Measurements from ENCODE around the gene LARGE1. TPM values are rescaled to one million over a fixed set of nuclear protein-coding genes. Genes with fewer than 3 reads are reported as not detected.

Gene LARGE1
- total and polyA plus RNA-seq, 2 of the 4 experiments (the other 2 are of a cell fraction) = 6.2 to 12.4 TPM

DNA sequence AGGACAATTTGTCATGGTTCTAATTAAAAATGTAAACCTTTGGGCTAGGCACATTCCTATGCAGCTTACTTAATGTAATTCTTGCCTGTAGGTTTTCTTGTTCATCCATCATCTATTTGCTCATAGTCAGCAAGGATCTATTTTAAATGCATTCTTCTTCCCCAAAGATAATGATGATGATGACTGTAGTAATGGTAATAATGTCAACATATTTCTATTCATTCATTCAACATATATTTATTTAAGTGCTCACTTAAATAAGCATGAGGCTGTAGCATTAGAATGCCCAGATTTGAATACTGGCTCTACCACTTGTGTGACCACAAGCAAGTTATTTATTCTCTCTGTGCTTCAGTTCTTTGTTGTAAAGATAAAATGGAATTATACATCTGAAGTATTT, 692.5 kb downstream of the LARGE1 start:
- Histone ChIP-seq H3K36me3 (ENCODE audit: control insufficient read depth, insufficient read depth, low read length) (no peaks in the 10 kb centered on the region), H3K56ac (ENCODE audit: extremely low read depth, insufficient read depth, low read length) (no peak overlapping the region), H3K9me1 (ENCODE audit: insufficient read depth, low read length) (no peaks in the 10 kb centered on the region), H2BK20ac (ENCODE audit: low read depth, low read length) (no peak overlapping the region), H3K27me3 (ENCODE audit: control insufficient read depth, insufficient read depth, low read length) (no peaks in the 10 kb centered on the region), H4K8ac (ENCODE audit: low read depth in 2 of 2, low read length in 2 of 2) (no peak overlapping the region), H3K4ac (ENCODE audit: low read depth, low read length) (no peak overlapping the region), H2AK9ac (replicated peaks; ENCODE audit: low read depth, low read length, poor library complexity) (no peak overlapping the region), H2AFZ (replicated peaks; ENCODE audit: low read length, poor library complexity) (no peak overlapping the region), H3K27ac (ENCODE audit: insufficient read depth, low read length) (no peak overlapping the region), H4K20me1 (ENCODE audit: insufficient read depth, low read length) (no peaks in the 10 kb centered on the region), H3K14ac (replicated peaks; ENCODE audit: low read depth, low read length) (no peak overlapping the region), H2BK15ac (ENCODE audit: low read depth, low read length) (no peak overlapping the region), H3K4me1 (ENCODE audit: control insufficient read depth, insufficient read depth, low read length) (no peaks in the 10 kb centered on the region), H4K91ac (ENCODE audit: insufficient read depth, low read depth, low read length) (no peak overlapping the region), H2AK5ac (ENCODE audit: low read depth, low read length) (no peak overlapping the region), H4K5ac (ENCODE audit: low read depth, low read length) (no peak overlapping the region), H3K23ac (ENCODE audit: low read depth, low read length) (no peak overlapping the region), H3K9me3 (ENCODE audit: control insufficient read depth, insufficient read depth, low read length) (peaks cover 10% of the 10 kb centered on the region), H3K18ac (ENCODE audit: low read depth, low read length) (no peak overlapping the region), H3K4me3 (ENCODE audit: insufficient read depth, low read depth, low read length) (no peak overlapping the region), H3K4me2 (ENCODE audit: low read depth, low read length) (no peak overlapping the region), H3K9ac (ENCODE audit: low read depth, low read length) (no peak overlapping the region), H2BK120ac (ENCODE audit: low read depth, low read length) (no peak overlapping the region), H2BK5ac (ENCODE audit: low read depth, low read length, poor library complexity, severe bottlenecking) (no peak overlapping the region), H3K79me1 (ENCODE audit: low read depth in 1 of 2, low read length in 2 of 2) (no peaks in the 10 kb centered on the region)
- ChIA-PET POLR2A (ENCODE audit: unreplicated experiment) (no interaction called here), CTCF (interaction anchor here (0.7 kb wide), 1 partner anchor 74 kb away, joined by 3 read pairs; no protein-coding TSS in a partner anchor)
- BruUV-seq (replicated peaks) = no TSS peak
- dilution Hi-C loops (cut with HindIII; ENCODE audit: low sequenced_read_pairs, unreplicated experiment) (no loop called here), intact Hi-C loops (cut with micrococcal nuclease) (no loop called here), in situ Hi-C loops (cut with MboI; ENCODE audit: low sequenced_read_pairs) (no loop called here)
- TF ChIP-seq MAZ (IDR thresholded peaks at IDR 0.05; ENCODE audit: borderline replicate concordance, low read depth, low read length) (no peak), NFE2L2 (IDR thresholded peaks at IDR 0.05; ENCODE audit: low read depth, low read length) (no peak), RCOR1 (IDR thresholded peaks at IDR 0.05; ENCODE audit: insufficient replicate concordance, low read length) (no peak), CHD1 (IDR thresholded peaks at IDR 0.05; ENCODE audit: low read depth, low read length) (no peak), CEBPB (IDR thresholded peaks at IDR 0.05; ENCODE audit: low read depth, low read length) (no peak), ELK1 (IDR thresholded peaks at IDR 0.05; ENCODE audit: borderline replicate concordance, low read depth, low read length) (no peak), RAD21 (IDR thresholded peaks at IDR 0.05; ENCODE audit: low read length) (no peak), FOS (IDR thresholded peaks at IDR 0.05; ENCODE audit: low read depth, low read length) (no peak), RFX5 (IDR thresholded peaks at IDR 0.05; ENCODE audit: low read depth, low read length) (no peak), MXI1 (IDR thresholded peaks at IDR 0.05; ENCODE audit: borderline replicate concordance, low read depth, low read length) (no peak), SMC3 (IDR thresholded peaks at IDR 0.05; ENCODE audit: low read depth, low read length) (no peak)
- ATAC-seq (ENCODE audit: low read depth) (no peak), DNase-seq (no peak)

All from IMR-90 (cell line).